ENCODE results near the gene NME9.

Gene NME9

DNA sequence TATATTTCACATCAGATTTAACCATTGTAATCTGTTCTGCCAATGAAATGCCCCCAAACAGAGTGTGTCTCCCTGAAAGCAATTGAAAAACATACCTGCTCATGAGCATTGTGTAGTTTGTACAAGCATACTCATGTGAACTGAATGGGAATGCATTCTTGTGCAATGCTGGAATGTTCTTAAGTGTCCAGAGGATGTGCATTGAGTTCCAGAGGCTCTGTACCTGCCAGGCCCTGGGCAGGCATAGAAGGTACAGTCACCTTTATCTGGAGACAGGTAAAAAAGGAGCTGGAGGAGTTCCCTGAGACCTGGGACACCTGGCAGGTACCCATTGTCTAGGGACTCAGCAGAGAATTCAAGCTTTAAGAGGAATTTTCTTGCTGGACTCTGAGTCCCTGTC lies 21.5 kb upstream of the NME9 start:
- Histone ChIP-seq H3K27ac (replicated peaks) (no peak overlapping the region), H3K4me3 (replicated peaks; ENCODE audit: insufficient read depth, low read length) (no peak overlapping the region), H3K27me3 (ENCODE audit: insufficient read depth, poor library complexity, severe bottlenecking) (peaks cover 44% of the 10 kb centered on the region)
- no peak for DNase-seq (ENCODE audit: low read depth in 1 of 2, low spot score in 1 of 2)
- TF ChIP-seq, protein P1, sequence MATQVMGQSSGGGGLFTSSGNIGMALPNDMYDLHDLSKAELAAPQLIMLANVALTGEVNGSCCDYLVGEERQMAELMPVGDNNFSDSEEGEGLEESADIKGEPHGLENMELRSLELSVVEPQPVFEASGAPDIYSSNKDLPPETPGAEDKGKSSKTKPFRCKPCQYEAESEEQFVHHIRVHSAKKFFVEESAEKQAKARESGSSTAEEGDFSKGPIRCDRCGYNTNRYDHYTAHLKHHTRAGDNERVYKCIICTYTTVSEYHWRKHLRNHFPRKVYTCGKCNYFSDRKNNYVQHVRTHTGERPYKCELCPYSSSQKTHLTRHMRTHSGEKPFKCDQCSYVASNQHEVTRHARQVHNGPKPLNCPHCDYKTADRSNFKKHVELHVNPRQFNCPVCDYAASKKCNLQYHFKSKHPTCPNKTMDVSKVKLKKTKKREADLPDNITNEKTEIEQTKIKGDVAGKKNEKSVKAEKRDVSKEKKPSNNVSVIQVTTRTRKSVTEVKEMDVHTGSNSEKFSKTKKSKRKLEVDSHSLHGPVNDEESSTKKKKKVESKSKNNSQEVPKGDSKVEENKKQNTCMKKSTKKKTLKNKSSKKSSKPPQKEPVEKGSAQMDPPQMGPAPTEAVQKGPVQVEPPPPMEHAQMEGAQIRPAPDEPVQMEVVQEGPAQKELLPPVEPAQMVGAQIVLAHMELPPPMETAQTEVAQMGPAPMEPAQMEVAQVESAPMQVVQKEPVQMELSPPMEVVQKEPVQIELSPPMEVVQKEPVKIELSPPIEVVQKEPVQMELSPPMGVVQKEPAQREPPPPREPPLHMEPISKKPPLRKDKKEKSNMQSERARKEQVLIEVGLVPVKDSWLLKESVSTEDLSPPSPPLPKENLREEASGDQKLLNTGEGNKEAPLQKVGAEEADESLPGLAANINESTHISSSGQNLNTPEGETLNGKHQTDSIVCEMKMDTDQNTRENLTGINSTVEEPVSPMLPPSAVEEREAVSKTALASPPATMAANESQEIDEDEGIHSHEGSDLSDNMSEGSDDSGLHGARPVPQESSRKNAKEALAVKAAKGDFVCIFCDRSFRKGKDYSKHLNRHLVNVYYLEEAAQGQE (IDR thresholded peaks at IDR 0.05; ENCODE audit: insufficient replicate concordance, low read depth) = no peak
- TF ChIP-seq, protein P2, sequence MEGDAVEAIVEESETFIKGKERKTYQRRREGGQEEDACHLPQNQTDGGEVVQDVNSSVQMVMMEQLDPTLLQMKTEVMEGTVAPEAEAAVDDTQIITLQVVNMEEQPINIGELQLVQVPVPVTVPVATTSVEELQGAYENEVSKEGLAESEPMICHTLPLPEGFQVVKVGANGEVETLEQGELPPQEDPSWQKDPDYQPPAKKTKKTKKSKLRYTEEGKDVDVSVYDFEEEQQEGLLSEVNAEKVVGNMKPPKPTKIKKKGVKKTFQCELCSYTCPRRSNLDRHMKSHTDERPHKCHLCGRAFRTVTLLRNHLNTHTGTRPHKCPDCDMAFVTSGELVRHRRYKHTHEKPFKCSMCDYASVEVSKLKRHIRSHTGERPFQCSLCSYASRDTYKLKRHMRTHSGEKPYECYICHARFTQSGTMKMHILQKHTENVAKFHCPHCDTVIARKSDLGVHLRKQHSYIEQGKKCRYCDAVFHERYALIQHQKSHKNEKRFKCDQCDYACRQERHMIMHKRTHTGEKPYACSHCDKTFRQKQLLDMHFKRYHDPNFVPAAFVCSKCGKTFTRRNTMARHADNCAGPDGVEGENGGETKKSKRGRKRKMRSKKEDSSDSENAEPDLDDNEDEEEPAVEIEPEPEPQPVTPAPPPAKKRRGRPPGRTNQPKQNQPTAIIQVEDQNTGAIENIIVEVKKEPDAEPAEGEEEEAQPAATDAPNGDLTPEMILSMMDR (IDR thresholded peaks at IDR 0.05; ENCODE audit: insufficient read depth, low read length) = no peak
- TF ChIP-seq GABPA (IDR thresholded peaks at IDR 0.05; ENCODE audit: low read depth) (no peak), SPI1 (IDR thresholded peaks at IDR 0.05; ENCODE audit: borderline replicate concordance, low read depth) (no peak), POLR2AphosphoS5 (IDR thresholded peaks at IDR 0.05; ENCODE audit: low read depth) (no peak)

- no peak overlapping the region for H3K27ac ChIP-seq (replicated peaks)
- H3K4me3 ChIP-seq (replicated peaks; ENCODE audit: insufficient read depth, low read length) = no peak overlapping the region
- no peak for DNase-seq (ENCODE audit: low read depth in 1 of 2, low spot score in 1 of 2)
- TF ChIP-seq, protein P2 (IDR thresholded peaks at IDR 0.05; ENCODE audit: insufficient read depth, low read length) = no peak
- peaks cover 44% of the 10 kb centered on the region for H3K27me3 ChIP-seq (ENCODE audit: insufficient read depth, poor library complexity, severe bottlenecking)
Observed at GRCh38 chr3:138349926-138350665, 20.4 kb upstream of the NME9 start.

GRCh38 chr3:138348754-138349739 lies 19.4 kb upstream of the NME9 start:
- no peak for DNase-seq (ENCODE audit: low read depth in 1 of 2, low spot score in 1 of 2)
- H3K27me3 ChIP-seq (ENCODE audit: insufficient read depth, poor library complexity, severe bottlenecking) = peaks cover 39% of the 10 kb centered on the region
- TF ChIP-seq, protein P1 (IDR thresholded peaks at IDR 0.05; ENCODE audit: insufficient replicate concordance, low read depth) = no peak
- TF ChIP-seq, protein P2 (IDR thresholded peaks at IDR 0.05; ENCODE audit: insufficient read depth, low read length) = no peak
- TF ChIP-seq GABPA (IDR thresholded peaks at IDR 0.05; ENCODE audit: low read depth) (no peak), POLR2AphosphoS5 (IDR thresholded peaks at IDR 0.05; ENCODE audit: low read depth) (no peak), SPI1 (IDR thresholded peaks at IDR 0.05; ENCODE audit: borderline replicate concordance, low read depth) (no peak)
- peak overlapping the region; percentile 53 for H3K4me3 ChIP-seq (replicated peaks; ENCODE audit: insufficient read depth, low read length)
- no peak overlapping the region for H3K27ac ChIP-seq (replicated peaks)

All from HL-60 (cell line).